T-helper 2 cell (primary cell): Measurements from ENCODE around the gene DCN.

Source experiments
- DNase-seq, 5 experiments: peaks; one replicate each; pipeline versions ENCODE4 v3.0.0 to v3.0.0-alpha.2; 2012 to 2022

Gene DCN

GRCh38 chr12:91099341-91099740 is 83.3 kb downstream of the DCN start:
- no peak for DNase-seq

GRCh38 chr12:91098941-91099340 is 83.7 kb downstream of the DCN start:
- DNase-seq: no peak

- no peak for DNase-seq
These were observed 84.2 kb downstream of the DCN start for GRCh38 chr12:91098461-91098860.

GRCh38 chr12:91094957-91095356 is 87.7 kb downstream of the DCN start:
- no peak for DNase-seq

- no peak for DNase-seq
These were observed 88.5 kb downstream of the DCN start for GRCh38 chr12:91094032-91094662.

- DNase-seq: no peak
These were observed 89.3 kb downstream of the DCN start for GRCh38 chr12:91093341-91093740.

GRCh38 chr12:91091916-91092715 is 90.5 kb downstream of the DCN start:
- peak in 1 of 5 experiments; percentile 7 for DNase-seq
